T-helper 1 cell treated with Interleukin-12 subunit alpha and Interleukin-12 subunit beta and Interleukin-4 antibody, amounts not matched to agents 30 μg/mL and 1 μg/mL, for 36 hours (primary cell): ENCODE data around the gene TDRD10.
A peak's percentile ranks its signal among the peaks of the same experiment; 100 is the strongest.

Source experiments
- H3K27ac Mint-ChIP-seq: one replicate; pipeline ENCODE4 v1.8.0; 2021; ENCODE audit warnings: mild to moderate bottlenecking, mixed read lengths
- H3K27me3 Mint-ChIP-seq: one replicate; pipeline ENCODE4 v1.8.0; 2021; ENCODE audit warnings: low read depth, mixed read lengths
- H3K36me3 Mint-ChIP-seq: one replicate; pipeline ENCODE4 v1.8.0; 2021; ENCODE audit warnings: low read depth, mixed read lengths
- H3K4me1 Mint-ChIP-seq: one replicate; pipeline ENCODE4 v1.8.0; 2021; ENCODE audit warnings: low read depth, mixed read lengths
- H3K4me3 Mint-ChIP-seq: one replicate; pipeline ENCODE4 v1.8.0; 2021; ENCODE audit warnings: mild to moderate bottlenecking, moderate library complexity, mixed read lengths
- H3K9me3 Mint-ChIP-seq: one replicate; pipeline ENCODE4 v1.8.0; 2021; ENCODE audit warnings: mixed read lengths

Gene TDRD10

DNA sequence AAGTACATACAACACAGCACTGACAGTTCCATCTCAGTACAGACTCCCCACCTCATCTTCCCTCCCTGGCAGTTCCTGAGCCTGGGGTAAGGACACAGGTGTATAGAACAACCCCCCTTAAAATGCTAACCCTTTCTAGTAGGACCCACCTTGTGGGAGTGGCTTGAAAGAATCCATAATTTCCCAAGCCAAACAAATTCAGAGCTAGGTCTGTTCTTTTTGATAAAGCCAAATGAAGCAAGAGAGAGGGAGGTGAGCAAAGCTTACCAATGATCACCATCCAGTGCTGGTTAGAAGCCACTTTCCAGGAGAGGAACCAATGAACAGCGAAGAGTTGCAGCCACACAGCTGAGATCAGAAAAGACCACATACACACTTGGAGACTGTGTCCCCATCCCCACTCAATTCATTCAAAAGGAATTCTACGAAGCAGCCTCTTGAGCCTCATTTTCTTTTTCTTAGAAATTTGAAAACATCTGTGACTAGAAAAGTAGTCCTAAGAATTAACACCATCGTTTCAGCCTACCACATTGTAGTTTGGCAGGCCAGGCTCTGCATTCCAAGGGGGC, 47.3 kb downstream of the TDRD10 start:
- no peak overlapping the region for H3K4me3 Mint-ChIP-seq
- H3K9me3 Mint-ChIP-seq = no peaks in the 10 kb centered on the region
- no peak overlapping the region for H3K27ac Mint-ChIP-seq
- peaks cover 17% of the 10 kb centered on the region for H3K4me1 Mint-ChIP-seq
- H3K27me3 Mint-ChIP-seq = no peaks in the 10 kb centered on the region
- H3K36me3 Mint-ChIP-seq = peaks cover 35% of the 10 kb centered on the region

DNA sequence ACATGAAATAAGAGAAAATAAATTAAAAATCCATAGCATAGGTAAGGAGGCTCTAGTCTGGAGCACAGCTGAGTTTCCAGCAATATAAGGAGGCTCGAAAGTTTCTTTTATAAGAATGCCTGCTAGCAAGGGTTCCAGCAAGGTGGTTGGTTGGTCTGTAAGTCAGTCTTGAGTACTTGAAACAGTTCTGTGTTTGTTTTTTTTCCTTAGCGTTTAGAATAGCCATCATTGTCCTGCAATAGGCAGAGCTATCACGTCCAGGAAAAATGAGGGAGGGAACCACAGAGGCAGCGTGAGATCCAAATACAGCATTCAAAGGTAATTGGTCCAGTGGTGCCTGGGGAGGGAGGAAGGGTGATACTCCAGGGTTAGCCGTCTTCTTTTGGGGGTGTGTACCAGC, 48.1 kb downstream of the TDRD10 start:
- H3K4me1 Mint-ChIP-seq = peaks cover 17% of the 10 kb centered on the region
- no peaks in the 10 kb centered on the region for H3K9me3 Mint-ChIP-seq
- no peaks in the 10 kb centered on the region for H3K27me3 Mint-ChIP-seq
- no peak overlapping the region for H3K27ac Mint-ChIP-seq
- no peak overlapping the region for H3K4me3 Mint-ChIP-seq
- H3K36me3 Mint-ChIP-seq = peaks cover 42% of the 10 kb centered on the region

DNA sequence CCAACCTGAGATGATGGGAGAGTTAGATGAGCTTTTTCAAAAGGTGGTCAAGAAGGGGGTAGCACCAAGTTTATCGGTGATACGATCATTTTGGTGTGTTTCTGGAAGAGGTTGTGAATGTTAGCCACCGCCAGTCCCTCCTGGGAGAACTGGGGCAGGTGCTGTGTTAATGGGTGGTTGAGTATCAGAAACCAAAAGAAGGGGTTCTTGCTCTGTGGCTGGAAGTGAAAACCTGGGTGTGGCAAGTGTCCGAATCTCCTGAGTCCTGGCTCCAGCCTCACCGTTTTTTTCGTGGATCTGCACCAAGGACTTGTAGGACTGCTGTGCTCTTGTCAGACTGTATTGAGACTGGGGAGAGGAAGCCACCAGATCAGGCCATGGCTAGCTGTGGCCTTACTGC, 48.6 kb downstream of the TDRD10 start:
- Mint-ChIP-seq H3K4me3 (no peak overlapping the region), H3K27me3 (no peaks in the 10 kb centered on the region), H3K36me3 (peaks cover 47% of the 10 kb centered on the region), H3K9me3 (no peaks in the 10 kb centered on the region), H3K27ac (no peak overlapping the region), H3K4me1 (peaks cover 17% of the 10 kb centered on the region)

DNA sequence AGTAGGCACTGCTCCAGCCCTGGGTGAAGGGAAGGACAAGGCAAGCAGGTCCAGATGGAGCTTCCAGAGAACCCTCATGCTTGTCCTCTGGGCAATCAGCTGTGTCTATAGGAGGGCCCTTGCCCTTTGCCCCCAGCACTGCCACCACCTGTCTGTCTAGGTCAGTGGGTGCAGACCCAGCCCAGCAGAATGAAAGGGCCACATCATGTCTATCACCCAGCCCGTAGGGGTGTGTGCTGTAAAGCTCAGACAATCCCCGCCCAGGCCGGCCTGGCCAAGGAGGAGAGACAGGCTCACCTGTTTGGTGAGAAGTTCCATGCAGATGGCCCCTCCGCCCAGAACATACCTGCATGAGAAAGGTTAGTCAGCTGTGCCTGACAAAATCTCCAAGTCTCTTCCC, 49.5 kb downstream of the TDRD10 start:
- Mint-ChIP-seq H3K27ac (no peak overlapping the region), H3K27me3 (no peaks in the 10 kb centered on the region), H3K36me3 (peaks cover 47% of the 10 kb centered on the region), H3K4me3 (no peak overlapping the region), H3K9me3 (no peaks in the 10 kb centered on the region), H3K4me1 (peaks cover 25% of the 10 kb centered on the region)

DNA sequence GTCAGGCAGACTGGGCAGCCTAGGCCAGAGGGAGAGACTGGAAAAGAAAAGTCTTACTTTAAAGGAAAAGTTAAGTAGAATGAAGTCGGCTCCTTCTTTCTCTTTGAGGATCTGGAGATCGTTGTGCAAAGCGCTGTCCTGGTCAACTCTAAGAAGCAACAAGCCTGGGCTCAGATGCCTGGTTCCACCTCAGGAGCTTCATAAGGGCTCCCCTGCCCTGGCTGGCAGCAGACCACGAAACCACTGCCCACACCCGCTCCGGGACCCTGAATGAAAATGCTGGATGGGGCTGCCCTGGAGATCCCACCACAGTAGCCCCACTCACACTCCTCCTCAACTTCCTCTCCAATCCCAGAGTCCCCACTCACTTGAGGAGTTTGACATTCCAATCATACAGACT, 50.0 kb downstream of the TDRD10 start:
- H3K36me3 Mint-ChIP-seq = peaks cover 47% of the 10 kb centered on the region
- no peak overlapping the region for H3K27ac Mint-ChIP-seq

DNA sequence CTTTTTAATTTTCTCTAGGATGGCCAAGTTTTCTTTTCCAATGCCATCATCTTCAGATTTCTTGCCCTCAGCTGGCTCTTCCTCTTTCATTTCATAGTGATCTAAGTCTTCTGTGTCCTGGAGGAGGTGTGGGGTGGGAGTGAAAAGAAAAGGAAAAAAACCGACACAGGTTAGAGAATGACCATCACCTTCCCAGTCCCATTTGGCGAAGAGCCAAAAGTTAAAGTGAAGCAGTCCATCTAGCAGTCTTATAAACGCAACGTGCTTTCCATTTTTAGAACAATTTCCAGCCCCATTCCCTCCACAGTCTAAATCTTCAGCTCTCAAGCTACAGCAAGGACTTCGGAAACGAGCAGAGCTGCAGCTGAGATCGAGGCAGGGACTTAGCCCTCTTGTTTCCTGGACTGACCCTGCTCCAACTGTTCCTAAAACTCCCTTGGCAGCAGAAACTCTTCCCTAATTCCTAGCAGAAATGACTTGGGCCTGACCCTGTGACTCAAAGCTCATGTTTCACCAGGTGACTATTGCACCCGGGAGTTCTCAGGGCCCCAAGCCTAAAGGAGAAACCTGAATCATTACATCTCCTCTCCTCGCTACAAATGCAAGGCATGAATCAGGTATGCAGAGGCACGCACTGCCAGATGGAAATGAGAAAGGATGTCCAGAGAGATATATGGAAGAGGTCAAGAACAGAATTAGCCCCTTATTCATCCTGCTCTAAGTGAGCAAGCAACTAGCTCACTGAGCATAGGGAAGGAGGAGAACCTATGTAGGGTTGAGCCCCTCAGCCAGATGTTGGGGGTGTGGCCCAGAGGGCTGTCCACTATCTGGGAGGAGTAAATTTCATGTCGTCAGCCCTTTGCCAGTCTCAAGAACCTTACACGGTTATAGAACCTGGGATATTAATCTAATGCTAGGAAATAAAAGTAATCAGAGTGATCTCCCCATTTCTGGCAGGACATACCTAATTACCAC, 51.3 kb downstream of the TDRD10 start:
- H3K4me1 Mint-ChIP-seq = peaks cover 38% of the 10 kb centered on the region
- no peaks in the 10 kb centered on the region for H3K27me3 Mint-ChIP-seq
- no peaks in the 10 kb centered on the region for H3K9me3 Mint-ChIP-seq
- no peak overlapping the region for H3K4me3 Mint-ChIP-seq
- H3K36me3 Mint-ChIP-seq = peaks cover 53% of the 10 kb centered on the region
- H3K27ac Mint-ChIP-seq = no peak overlapping the region

More for the DNA sequence above, 50.0 kb downstream of the TDRD10 start:
- Mint-ChIP-seq H3K4me3 (no peak overlapping the region), H3K27me3 (no peaks in the 10 kb centered on the region), H3K9me3 (no peaks in the 10 kb centered on the region), H3K4me1 (peaks cover 30% of the 10 kb centered on the region)

DNA sequence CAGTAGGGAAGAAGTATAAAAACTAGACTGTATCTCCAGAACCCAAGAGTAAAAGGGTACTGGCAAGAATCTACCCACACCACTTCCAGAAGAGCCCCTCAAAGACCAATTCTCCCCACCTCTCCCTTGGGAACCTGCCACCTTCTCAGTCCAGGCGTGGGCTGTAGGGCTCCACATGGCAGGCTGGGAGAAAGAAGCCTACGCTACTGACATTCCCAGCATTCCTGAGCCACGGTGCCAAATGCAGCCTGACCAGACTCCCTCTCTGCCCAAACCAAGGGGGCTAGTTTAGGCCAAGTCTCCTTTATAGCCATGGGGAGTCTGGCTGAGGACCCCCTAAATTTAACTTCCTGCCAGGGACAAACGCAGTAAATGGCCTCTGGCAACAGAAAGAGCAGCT, 54.4 kb downstream of the TDRD10 start:
- peaks cover 38% of the 10 kb centered on the region for H3K36me3 Mint-ChIP-seq
- peak overlapping the region; percentile 99 for H3K4me3 Mint-ChIP-seq
- H3K27ac Mint-ChIP-seq = peak overlapping the region; percentile 18
- H3K9me3 Mint-ChIP-seq = no peaks in the 10 kb centered on the region
- H3K27me3 Mint-ChIP-seq = peaks cover 1% of the 10 kb centered on the region
- peaks cover 39% of the 10 kb centered on the region for H3K4me1 Mint-ChIP-seq

DNA sequence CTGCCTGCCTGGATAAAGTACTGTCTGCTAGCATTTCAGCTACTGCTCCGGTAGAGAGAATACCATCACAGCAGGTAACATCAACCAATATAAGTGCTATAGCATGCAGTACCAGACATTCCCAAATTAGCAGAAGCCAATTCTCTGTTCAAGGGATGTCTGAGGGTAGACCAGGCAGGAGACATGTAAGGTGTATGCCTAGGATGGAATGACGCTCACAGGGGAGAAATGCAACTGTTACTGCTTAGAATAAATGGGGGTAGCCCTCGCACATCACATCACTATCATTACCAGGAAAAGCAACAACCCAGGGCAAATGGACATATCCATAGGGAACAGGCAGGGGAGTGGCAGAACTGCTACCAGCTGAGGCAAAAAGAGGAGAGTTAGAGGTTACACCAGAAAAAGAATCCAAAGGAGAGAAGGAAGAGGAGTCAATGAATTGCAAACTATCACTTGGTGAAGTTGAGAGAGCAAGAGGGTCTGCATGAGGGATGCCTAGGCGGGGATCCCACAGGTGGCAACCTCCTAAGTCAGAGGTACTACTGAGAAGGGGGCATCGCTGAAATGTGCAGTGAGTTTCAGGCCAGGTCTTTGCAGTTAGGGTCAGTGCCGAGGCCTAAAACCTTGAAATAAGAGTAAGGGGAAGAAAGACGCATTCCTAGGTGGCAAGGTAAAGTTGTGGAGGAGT, 55.4 kb downstream of the TDRD10 start:
- Mint-ChIP-seq H3K9me3 (no peaks in the 10 kb centered on the region), H3K4me1 (peaks cover 39% of the 10 kb centered on the region), H3K4me3 (peak overlapping the region; percentile 99), H3K27me3 (peaks cover 4% of the 10 kb centered on the region), H3K27ac (peak overlapping the region; percentile 91), H3K36me3 (peaks cover 33% of the 10 kb centered on the region)

DNA sequence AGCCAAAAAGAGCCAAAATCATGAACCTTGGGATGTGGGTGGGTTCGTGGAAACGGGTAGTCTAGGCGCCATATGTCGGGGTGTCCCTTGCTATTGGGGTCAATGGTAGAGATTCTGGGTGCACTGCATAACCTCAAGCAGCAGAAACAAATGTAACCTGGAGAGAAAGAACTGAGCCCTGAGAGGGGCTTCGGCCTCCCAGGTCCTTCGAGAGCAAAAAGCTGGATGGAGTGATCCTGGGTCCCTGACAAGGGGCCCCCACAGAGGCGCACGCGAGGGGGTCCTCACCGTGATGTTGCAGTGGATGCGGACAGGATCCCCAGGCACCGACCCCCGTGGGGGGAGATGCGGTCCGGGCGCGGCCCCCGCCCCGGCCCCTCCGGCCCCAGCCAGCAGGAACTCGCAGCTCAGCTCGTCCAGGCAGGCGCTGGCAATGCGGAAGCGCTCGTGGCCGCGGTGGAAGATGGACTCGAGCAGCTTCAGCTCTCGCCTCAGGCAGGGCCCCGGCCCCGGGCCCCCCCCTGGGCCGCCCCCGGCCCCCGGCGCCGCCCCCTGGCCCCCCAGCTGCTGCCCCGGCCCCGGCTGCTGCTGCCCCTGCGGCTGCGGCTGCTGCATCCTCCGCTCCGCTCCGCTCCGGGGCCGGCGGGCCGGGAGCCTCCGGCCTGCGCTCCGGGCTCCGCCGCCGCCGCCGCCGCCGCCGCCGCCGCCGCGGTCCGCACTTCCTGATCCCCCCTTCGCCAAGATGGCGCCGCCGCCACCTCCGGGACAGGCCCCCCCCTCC, 56.1 kb downstream of the TDRD10 start, which contains the start of gene UBE2Q1:
TSS of gene UBE2Q1 (minus strand) at position 724 of the 781 bp plus-strand sequence. CDS start at position 615, 109 bp downstream.
- Mint-ChIP-seq H3K27me3 (peaks cover 4% of the 10 kb centered on the region), H3K9me3 (no peaks in the 10 kb centered on the region), H3K4me3 (peak within 1 kb of the TSS; percentile 99), H3K27ac (peak within 1 kb of the TSS; percentile 93), H3K4me1 (peaks cover 36% of the 10 kb centered on the region), H3K36me3 (peaks cover 30% of the 10 kb centered on the region)

DNA sequence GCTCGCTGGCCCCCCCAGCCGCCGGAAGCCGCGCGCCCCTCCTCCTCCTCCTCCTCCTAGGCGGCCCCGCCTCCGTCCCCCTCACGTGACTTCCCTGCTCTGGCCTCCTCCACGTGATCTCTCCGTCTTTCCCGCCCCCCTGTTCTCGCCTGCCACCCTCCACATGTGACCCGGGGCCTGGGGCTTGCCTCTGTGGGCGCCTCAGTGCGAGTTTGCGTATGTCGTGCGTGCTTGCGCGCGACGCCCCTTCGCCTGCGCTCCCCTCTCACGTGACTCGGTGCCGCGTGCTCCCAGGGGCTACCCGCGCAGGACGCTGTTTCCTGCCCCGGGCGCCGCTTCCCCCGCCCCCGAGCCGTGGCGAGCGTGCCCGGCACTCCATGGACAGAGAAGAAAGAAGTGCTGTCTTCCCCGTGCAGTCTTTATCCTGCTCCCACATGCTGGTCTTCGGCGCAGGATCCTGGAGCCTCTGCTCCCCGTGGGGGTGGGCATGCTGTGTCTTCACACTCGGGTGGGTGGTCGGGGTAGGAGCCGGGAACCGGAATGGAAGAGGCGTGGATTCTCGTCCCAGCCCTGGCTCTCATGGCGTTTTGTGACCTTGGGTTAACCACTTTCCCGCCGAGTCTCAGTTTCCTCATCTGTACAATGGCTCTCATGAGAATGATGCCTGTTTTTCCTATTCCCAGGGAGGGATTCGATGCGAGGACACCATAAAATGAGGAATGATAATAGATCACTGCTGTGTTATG, 56.9 kb downstream of the TDRD10 start:
- Mint-ChIP-seq H3K9me3 (no peaks in the 10 kb centered on the region), H3K36me3 (peaks cover 22% of the 10 kb centered on the region), H3K4me1 (peaks cover 35% of the 10 kb centered on the region), H3K27me3 (peaks cover 4% of the 10 kb centered on the region), H3K27ac (peak overlapping the region; percentile 93), H3K4me3 (peak overlapping the region; percentile 92)

DNA sequence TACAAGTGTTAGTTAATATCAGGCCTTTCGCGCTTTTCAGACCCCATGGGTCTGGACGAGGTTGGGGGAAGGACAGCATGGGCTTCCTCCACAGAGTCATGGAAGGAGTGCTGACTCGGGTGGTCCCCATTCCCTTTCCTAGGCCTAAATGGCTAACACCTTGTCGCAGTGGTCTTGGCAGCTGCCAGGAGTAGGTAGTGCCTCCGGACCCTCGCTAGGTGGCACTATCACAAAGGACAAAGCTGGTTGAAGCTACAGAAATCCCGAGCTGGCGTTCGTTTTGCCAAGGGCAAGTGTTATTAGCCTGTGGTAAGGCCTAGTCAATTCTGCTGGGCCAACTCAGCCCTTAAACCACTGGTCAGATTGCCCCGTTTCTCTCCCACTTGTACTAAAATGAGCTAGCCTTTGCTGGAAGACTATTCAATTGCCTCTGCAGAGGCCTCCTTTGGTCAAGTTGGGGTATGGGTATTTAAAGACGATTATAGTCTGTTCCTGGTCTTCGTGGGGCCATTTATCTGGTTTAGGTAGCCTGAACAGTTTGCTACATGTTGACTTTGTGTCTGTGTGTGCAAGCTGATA, 57.5 kb downstream of the TDRD10 start:
- H3K4me3 Mint-ChIP-seq = peak overlapping the region; percentile 92
- no peaks in the 10 kb centered on the region for H3K9me3 Mint-ChIP-seq
- peak overlapping the region; percentile 93 for H3K27ac Mint-ChIP-seq
- H3K36me3 Mint-ChIP-seq = peaks cover 18% of the 10 kb centered on the region
- H3K27me3 Mint-ChIP-seq = peaks cover 4% of the 10 kb centered on the region
- H3K4me1 Mint-ChIP-seq = peaks cover 34% of the 10 kb centered on the region

DNA sequence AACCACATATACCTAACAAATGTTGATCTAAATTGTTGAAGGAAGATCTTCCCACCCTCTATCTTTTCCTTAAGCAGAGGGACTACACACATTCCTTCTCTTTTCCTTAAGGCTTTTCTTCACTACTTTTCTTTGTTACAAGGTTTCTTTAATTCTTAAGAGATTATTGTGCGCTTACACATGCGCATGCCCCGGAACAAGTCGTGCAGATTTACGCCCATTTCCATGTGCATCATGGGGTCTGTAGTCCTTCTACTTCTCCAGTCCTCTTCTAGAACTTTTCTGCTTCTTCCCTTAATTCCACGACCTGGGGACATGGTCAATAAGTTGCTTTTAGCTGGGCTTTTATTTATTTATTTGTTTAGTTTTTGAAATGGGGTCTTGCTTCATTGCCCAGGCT, 63.9 kb downstream of the TDRD10 start:
- H3K27me3 Mint-ChIP-seq = peaks cover 53% of the 10 kb centered on the region

DNA sequence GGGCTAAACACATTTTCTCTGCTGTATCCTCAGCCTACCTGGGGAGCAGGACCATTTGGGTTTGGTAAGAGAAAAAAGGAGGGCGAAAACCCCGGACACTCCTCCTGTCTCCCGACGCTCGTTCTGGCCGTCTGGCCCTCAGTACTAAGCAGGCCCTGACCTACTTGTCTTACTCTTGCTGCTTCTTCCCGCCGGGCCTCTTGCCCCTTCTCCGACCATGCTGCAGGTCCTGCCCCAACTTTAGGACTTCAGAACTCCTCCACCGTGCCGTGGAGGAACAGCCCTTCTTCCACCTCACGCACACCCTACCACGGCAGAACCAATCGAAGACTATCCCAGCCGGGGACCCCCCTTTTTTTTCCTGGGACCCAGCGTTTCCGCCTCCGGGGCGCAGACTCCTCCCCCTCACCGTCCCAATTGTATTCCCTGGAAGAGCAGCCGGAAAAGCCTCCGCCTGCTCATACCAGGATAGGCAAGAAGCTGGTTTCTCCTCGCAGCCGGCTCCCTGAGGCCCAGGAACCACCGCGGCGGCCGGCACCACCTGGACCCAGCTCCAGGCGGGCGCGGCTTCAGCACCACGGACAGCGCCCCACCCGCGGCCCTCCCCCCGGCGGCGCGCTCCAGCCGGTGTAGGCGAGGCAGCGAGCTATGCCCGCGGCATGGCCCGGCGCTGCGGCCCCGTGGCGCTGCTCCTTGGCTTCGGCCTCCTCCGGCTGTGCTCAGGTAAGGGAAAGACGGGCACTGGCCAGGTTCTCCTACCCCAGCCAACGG, 65.6 kb downstream of the TDRD10 start, which contains the start of gene CHRNB2:
TSS of gene CHRNB2 (plus strand) at position 393 of the 771 bp plus-strand sequence. CDS start at position 660, 267 bp downstream.
- peaks cover 4% of the 10 kb centered on the region for H3K4me1 Mint-ChIP-seq

More for the DNA sequence above, 63.9 kb downstream of the TDRD10 start:
- H3K36me3 Mint-ChIP-seq = no peaks in the 10 kb centered on the region
- H3K27ac Mint-ChIP-seq = no peak overlapping the region
- H3K9me3 Mint-ChIP-seq = no peaks in the 10 kb centered on the region
- peaks cover 4% of the 10 kb centered on the region for H3K4me1 Mint-ChIP-seq
- no peak overlapping the region for H3K4me3 Mint-ChIP-seq

More for the DNA sequence above, 65.6 kb downstream of the TDRD10 start, which contains the start of gene CHRNB2:
- Mint-ChIP-seq H3K4me3 (no peak within 1 kb of the TSS), H3K27me3 (peaks cover 49% of the 10 kb centered on the region), H3K27ac (no peak within 1 kb of the TSS), H3K36me3 (no peaks in the 10 kb centered on the region), H3K9me3 (no peaks in the 10 kb centered on the region)
